ENCODE results near the gene DNAH1.

GRCh38 chr3:52299879-52300611 lies 16.1 kb upstream of the DNAH1 start:
- TF ChIP-seq POLR2A (IDR thresholded peaks at IDR 0.05; ENCODE audit: low read depth, low read length) (no peak), POLR2AphosphoS5 (IDR thresholded peaks at IDR 0.05; ENCODE audit: low read depth, low read length) (no peak), POU2F2 (IDR thresholded peaks at IDR 0.05; ENCODE audit: low read depth, low read length) (no peak), TAF1 (IDR thresholded peaks at IDR 0.05; ENCODE audit: low read depth, low read length) (no peak)
